ENCODE data around the gene DUSP5.

DNA sequence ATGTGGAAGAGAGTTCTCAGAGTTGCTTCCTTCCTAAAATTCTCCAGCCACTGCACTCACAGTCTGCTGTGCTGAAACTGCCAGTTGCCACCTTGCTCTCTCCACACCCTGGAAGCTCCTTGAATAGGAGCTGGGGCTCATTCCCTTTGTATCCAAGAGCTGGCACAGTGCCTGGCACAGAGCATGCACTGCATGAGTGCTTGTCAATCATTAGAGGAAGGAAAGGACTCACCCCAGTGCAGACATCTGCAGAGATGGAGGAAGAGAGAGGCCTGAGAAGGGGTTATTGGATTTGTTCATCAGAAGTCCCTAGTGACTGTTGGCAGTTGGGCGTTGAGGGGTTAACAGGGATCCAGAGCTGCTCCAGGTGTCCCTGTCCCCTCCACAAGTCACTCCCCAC is 41.7 kb upstream of the DUSP5 start:
- TF ChIP-seq, protein P1, sequence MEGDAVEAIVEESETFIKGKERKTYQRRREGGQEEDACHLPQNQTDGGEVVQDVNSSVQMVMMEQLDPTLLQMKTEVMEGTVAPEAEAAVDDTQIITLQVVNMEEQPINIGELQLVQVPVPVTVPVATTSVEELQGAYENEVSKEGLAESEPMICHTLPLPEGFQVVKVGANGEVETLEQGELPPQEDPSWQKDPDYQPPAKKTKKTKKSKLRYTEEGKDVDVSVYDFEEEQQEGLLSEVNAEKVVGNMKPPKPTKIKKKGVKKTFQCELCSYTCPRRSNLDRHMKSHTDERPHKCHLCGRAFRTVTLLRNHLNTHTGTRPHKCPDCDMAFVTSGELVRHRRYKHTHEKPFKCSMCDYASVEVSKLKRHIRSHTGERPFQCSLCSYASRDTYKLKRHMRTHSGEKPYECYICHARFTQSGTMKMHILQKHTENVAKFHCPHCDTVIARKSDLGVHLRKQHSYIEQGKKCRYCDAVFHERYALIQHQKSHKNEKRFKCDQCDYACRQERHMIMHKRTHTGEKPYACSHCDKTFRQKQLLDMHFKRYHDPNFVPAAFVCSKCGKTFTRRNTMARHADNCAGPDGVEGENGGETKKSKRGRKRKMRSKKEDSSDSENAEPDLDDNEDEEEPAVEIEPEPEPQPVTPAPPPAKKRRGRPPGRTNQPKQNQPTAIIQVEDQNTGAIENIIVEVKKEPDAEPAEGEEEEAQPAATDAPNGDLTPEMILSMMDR (IDR thresholded peaks at IDR 0.05): no peak
- TF ChIP-seq EP300 (IDR thresholded peaks at IDR 0.05) (no peak), POLR2A (IDR thresholded peaks at IDR 0.05) (no peak), POLR2AphosphoS5 (IDR thresholded peaks at IDR 0.05) (no peak)

Data from sigmoid colon (tissue), 4 donors.